ENCODE results near the gene POC1A.

POC1A gene

DNA sequence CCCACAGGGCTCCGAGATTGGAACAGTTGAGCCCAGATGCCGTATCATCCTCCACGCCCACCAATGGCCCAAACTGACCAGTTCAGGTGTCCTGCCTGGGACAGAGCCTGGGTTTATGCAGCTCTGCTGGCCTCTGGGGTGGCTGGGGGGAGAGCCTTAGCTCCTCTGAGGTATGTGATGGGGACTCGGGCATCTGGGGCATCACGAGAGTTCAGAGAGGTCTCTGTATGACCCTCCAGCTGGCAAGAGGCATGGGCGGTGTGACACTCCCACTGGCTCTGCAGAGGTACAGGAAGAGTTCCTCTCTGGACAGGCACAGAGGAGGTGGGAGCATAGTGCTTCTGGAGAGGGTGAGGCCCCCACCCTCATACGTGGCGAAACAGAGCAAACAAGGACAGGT is 71.3 kb downstream of the POC1A start:
- no peak overlapping the region for H3K4me3 ChIP-seq (ENCODE audit: low read length)
- H3K27me3 ChIP-seq (ENCODE audit: control insufficient read depth, insufficient read depth, low read length) = no peaks in the 10 kb centered on the region
- no peak overlapping the region for H3K27ac ChIP-seq (ENCODE audit: low read depth, low read length)
- H3K4me1 ChIP-seq (ENCODE audit: control insufficient read depth, insufficient read depth, low read length) = peaks cover 1% of the 10 kb centered on the region
- H3K9ac ChIP-seq (ENCODE audit: low read length) = no peak overlapping the region
- H3K36me3 ChIP-seq (ENCODE audit: control insufficient read depth, insufficient read depth, low read length) = no peaks in the 10 kb centered on the region

- Histone ChIP-seq H3K9ac (ENCODE audit: low read length) (no peak overlapping the region), H3K27ac (ENCODE audit: low read depth, low read length) (no peak overlapping the region), H3K4me3 (ENCODE audit: low read length) (no peak overlapping the region), H3K27me3 (ENCODE audit: control insufficient read depth, insufficient read depth, low read length) (no peaks in the 10 kb centered on the region), H3K4me1 (ENCODE audit: control insufficient read depth, insufficient read depth, low read length) (peaks cover 9% of the 10 kb centered on the region), H3K36me3 (ENCODE audit: control insufficient read depth, insufficient read depth, low read length) (no peaks in the 10 kb centered on the region)
Measured at GRCh38 chr3:52080830-52081719, 73.1 kb downstream of the POC1A start.

DNA sequence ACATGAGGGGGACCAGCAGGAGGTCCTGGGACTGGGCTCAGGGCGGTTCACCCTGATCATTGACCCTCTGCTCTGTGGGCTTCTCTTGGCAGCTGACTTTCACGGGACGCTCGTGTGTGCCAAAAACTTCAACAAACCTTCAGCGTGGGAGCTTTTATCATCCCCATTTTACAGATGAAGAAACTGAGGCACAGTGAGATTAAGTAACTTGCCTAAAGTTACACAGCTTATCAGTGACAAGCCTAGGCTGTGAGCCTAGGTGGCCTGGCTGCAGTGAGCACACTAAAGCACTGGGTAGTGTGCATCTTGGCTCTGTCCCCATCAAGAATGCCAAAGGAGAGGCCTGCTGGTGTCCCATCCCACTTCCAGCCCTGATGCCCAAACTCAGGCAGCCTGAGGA is 74.3 kb downstream of the POC1A start:
- Histone ChIP-seq H3K9ac (ENCODE audit: low read length) (no peak overlapping the region), H3K27me3 (ENCODE audit: control insufficient read depth, insufficient read depth, low read length) (no peaks in the 10 kb centered on the region), H3K27ac (ENCODE audit: low read depth, low read length) (no peak overlapping the region), H3K36me3 (ENCODE audit: control insufficient read depth, insufficient read depth, low read length) (no peaks in the 10 kb centered on the region), H3K4me1 (ENCODE audit: control insufficient read depth, insufficient read depth, low read length) (peaks cover 9% of the 10 kb centered on the region), H3K4me3 (ENCODE audit: low read length) (no peak overlapping the region)

DNA sequence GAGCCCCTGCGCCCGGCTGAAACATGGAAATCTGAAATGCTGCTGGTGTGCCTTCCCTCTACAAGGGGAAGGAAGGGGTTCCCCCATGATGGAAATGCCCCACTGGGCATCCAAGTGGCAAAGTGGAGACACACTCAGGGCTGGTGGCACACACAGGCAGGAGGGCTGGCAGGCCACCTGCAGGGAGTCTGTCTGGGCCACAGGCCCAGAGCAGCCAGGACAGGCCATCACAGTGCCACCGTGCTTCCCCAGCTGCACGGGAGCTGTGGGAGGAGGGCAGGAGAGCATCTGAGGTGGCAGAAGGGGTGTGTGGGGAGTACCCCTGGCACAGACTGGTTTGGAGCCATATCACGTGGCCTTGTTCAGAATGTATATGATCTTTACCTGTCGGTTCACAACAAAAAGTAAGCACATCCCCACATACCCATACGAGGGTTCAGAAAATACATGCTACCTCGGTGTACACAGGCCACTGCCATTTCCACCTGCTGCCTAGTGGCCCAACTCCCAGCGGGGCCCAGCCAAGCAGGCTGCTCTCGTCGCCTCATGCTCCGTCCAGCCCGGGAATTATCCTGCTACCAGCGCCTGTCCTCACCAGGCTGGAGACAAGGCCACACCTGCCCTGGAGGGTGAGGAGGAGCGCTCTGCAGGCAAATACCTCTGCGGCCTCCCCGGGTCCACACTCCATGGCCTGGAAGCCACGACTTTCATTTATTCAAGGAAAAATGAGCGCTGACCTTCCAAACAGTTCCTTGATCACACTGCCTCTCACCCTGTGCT is 75.3 kb downstream of the POC1A start:
- Histone ChIP-seq H3K4me1 (ENCODE audit: control insufficient read depth, insufficient read depth, low read length) (peaks cover 9% of the 10 kb centered on the region), H3K27me3 (ENCODE audit: control insufficient read depth, insufficient read depth, low read length) (no peaks in the 10 kb centered on the region), H3K9ac (ENCODE audit: low read length) (no peak overlapping the region), H3K27ac (ENCODE audit: low read depth, low read length) (no peak overlapping the region), H3K4me3 (ENCODE audit: low read length) (no peak overlapping the region), H3K36me3 (ENCODE audit: control insufficient read depth, insufficient read depth, low read length) (no peaks in the 10 kb centered on the region)

DNA sequence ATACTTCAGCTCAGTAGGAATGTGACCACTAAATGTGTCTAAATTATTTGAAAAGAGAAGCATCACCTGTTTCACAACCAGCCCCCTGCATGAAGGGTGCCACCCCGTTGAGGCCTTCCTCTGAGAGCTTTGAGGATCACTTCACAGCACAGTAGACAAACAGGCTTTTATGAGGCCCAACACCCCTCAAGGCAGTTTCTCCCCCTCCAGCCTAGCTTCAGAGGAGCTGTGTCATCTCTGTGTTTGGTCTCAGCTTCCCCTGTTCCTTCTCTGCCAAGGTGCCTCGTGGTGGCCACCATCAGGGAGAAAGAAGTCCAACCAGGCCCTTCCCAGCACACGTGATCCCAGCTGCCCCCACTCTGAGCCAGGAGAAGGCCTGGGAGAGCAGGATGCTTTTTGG is 76.3 kb downstream of the POC1A start:
- no peaks in the 10 kb centered on the region for H3K27me3 ChIP-seq (ENCODE audit: control insufficient read depth, insufficient read depth, low read length)
- H3K4me3 ChIP-seq (ENCODE audit: low read length) = no peak overlapping the region
- peak overlapping the region; percentile 44 for H3K27ac ChIP-seq (ENCODE audit: low read depth, low read length)
- no peak overlapping the region for H3K9ac ChIP-seq (ENCODE audit: low read length)
- H3K4me1 ChIP-seq (ENCODE audit: control insufficient read depth, insufficient read depth, low read length) = peaks cover 9% of the 10 kb centered on the region
- no peaks in the 10 kb centered on the region for H3K36me3 ChIP-seq (ENCODE audit: control insufficient read depth, insufficient read depth, low read length)

DNA sequence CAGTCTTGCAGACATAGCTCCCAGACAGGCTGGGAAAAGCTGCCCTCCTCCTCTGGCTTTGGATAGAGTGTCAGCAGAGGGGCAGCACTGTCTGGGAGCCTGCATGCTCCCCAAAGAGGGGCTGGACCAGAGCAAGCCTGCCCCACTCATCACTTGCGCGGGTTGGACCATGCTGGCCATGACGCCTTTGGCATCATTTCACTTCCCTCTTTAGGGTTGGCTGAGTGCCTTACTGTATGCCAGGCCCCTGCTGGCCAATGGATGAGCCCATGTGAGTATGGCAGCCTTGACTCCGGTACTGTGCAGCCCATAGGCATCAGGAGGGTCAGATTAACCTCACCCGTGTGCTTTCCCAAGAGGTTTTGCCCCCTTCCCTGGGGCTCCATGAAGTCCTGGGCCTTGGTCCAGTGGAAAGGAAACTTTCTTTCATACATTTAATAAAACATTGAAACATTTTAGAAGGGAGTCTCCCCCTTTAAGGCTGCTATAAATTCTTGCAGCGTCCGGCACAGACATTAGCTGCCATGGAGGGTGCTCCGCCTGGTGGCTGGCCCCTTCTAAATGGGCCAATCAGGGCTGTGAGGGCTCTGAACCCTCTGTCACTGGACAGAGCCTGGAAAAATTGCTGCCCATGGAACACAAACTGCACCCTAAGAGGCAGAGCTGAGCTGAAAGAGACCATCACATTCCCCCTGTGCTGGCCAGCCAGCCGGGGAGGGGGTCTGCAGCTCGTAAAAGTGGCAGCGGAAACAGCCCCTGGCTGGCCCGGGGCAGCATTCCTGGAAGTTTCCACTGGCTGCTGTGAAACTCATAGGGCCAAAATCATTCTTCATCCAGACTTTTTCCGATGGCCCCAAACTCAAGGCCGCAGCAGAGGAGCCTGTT is 77.1 kb downstream of the POC1A start:
- Histone ChIP-seq H3K4me3 (ENCODE audit: low read length) (no peak overlapping the region), H3K27ac (ENCODE audit: low read depth, low read length) (peak overlapping the region; percentile 44), H3K9ac (ENCODE audit: low read length) (no peak overlapping the region)

GRCh38 chr3:52073490-52073889 is 80.7 kb downstream of the POC1A start:
- H3K4me1 ChIP-seq (ENCODE audit: control insufficient read depth, insufficient read depth, low read length) = peaks cover 12% of the 10 kb centered on the region
- H3K9ac ChIP-seq (ENCODE audit: low read length) = no peak overlapping the region
- H3K27ac ChIP-seq (ENCODE audit: low read depth, low read length) = no peak overlapping the region
- H3K36me3 ChIP-seq (ENCODE audit: control insufficient read depth, insufficient read depth, low read length) = no peaks in the 10 kb centered on the region
- H3K4me3 ChIP-seq (ENCODE audit: low read length) = no peak overlapping the region
- H3K27me3 ChIP-seq (ENCODE audit: control insufficient read depth, insufficient read depth, low read length) = no peaks in the 10 kb centered on the region

More for the DNA sequence above, 77.1 kb downstream of the POC1A start:
- H3K4me1 ChIP-seq (ENCODE audit: control insufficient read depth, insufficient read depth, low read length) = peaks cover 9% of the 10 kb centered on the region
- H3K36me3 ChIP-seq (ENCODE audit: control insufficient read depth, insufficient read depth, low read length) = no peaks in the 10 kb centered on the region
- no peaks in the 10 kb centered on the region for H3K27me3 ChIP-seq (ENCODE audit: control insufficient read depth, insufficient read depth, low read length)

- H3K9ac ChIP-seq (ENCODE audit: low read length) = no peak overlapping the region
- peaks cover 6% of the 10 kb centered on the region for H3K4me1 ChIP-seq (ENCODE audit: control insufficient read depth, insufficient read depth, low read length)
- H3K36me3 ChIP-seq (ENCODE audit: control insufficient read depth, insufficient read depth, low read length) = no peaks in the 10 kb centered on the region
- no peak overlapping the region for H3K4me3 ChIP-seq (ENCODE audit: low read length)
- H3K27me3 ChIP-seq (ENCODE audit: control insufficient read depth, insufficient read depth, low read length) = no peaks in the 10 kb centered on the region
- no peak overlapping the region for H3K27ac ChIP-seq (ENCODE audit: low read depth, low read length)
Measured at GRCh38 chr3:52072471-52072870, 81.8 kb downstream of the POC1A start.

- H3K36me3 ChIP-seq (ENCODE audit: control insufficient read depth, insufficient read depth, low read length) = no peaks in the 10 kb centered on the region
- H3K9ac ChIP-seq (ENCODE audit: low read length) = no peak overlapping the region
- no peaks in the 10 kb centered on the region for H3K27me3 ChIP-seq (ENCODE audit: control insufficient read depth, insufficient read depth, low read length)
- H3K4me3 ChIP-seq (ENCODE audit: low read length) = no peak overlapping the region
- no peak overlapping the region for H3K27ac ChIP-seq (ENCODE audit: low read depth, low read length)
- peaks cover 3% of the 10 kb centered on the region for H3K4me1 ChIP-seq (ENCODE audit: control insufficient read depth, insufficient read depth, low read length)
Measured at GRCh38 chr3:52072020-52072419, 82.2 kb downstream of the POC1A start.

- Histone ChIP-seq H3K36me3 (ENCODE audit: control insufficient read depth, insufficient read depth, low read length) (no peaks in the 10 kb centered on the region), H3K27me3 (ENCODE audit: control insufficient read depth, insufficient read depth, low read length) (no peaks in the 10 kb centered on the region), H3K9ac (ENCODE audit: low read length) (no peak overlapping the region), H3K4me1 (ENCODE audit: control insufficient read depth, insufficient read depth, low read length) (peaks cover 3% of the 10 kb centered on the region), H3K4me3 (ENCODE audit: low read length) (no peak overlapping the region), H3K27ac (ENCODE audit: low read depth, low read length) (peak overlapping the region; percentile 63)
Measured at GRCh38 chr3:52070724-52071621, 83.2 kb downstream of the POC1A start.

GRCh38 chr3:52069855-52070254 is 84.4 kb downstream of the POC1A start:
- H3K27ac ChIP-seq (ENCODE audit: low read depth, low read length) = no peak overlapping the region
- H3K4me3 ChIP-seq (ENCODE audit: low read length) = no peak overlapping the region
- H3K36me3 ChIP-seq (ENCODE audit: control insufficient read depth, insufficient read depth, low read length) = no peaks in the 10 kb centered on the region
- no peak overlapping the region for H3K9ac ChIP-seq (ENCODE audit: low read length)
- peaks cover 3% of the 10 kb centered on the region for H3K4me1 ChIP-seq (ENCODE audit: control insufficient read depth, insufficient read depth, low read length)
- no peaks in the 10 kb centered on the region for H3K27me3 ChIP-seq (ENCODE audit: control insufficient read depth, insufficient read depth, low read length)
